Subcutaneous adipose tissue (tissue), 4 donors: ENCODE measurements around the gene ASIC2. TPM values are rescaled to one million over a fixed set of nuclear protein-coding genes. Genes with fewer than 3 reads are reported as not detected.

Experiments
- total RNA-seq, 4 donors: library from RNA; depleted of rRNA; stranded (reverse); fragments of >200 nt; gene quantifications; one replicate each; pipeline ENCODE4 v1.1.0, GENCODE V29; 2016
- TF ChIP-seq, protein P1 (sequence below): fragments of 450-650 bp; IDR thresholded peaks from one replicate; pipeline ENCODE4 v1.5.1; 2016; ENCODE audit warnings: low read depth, mild to moderate bottlenecking, control low read depth, antibody characterized with exemption, moderate library complexity

ASIC2 gene
- total RNA-seq, 4 donors from 2014 or later = not detected

GRCh38 chr17:33086041-33086440 lies 207.1 kb downstream of the ASIC2 start:
- TF ChIP-seq, protein P1, sequence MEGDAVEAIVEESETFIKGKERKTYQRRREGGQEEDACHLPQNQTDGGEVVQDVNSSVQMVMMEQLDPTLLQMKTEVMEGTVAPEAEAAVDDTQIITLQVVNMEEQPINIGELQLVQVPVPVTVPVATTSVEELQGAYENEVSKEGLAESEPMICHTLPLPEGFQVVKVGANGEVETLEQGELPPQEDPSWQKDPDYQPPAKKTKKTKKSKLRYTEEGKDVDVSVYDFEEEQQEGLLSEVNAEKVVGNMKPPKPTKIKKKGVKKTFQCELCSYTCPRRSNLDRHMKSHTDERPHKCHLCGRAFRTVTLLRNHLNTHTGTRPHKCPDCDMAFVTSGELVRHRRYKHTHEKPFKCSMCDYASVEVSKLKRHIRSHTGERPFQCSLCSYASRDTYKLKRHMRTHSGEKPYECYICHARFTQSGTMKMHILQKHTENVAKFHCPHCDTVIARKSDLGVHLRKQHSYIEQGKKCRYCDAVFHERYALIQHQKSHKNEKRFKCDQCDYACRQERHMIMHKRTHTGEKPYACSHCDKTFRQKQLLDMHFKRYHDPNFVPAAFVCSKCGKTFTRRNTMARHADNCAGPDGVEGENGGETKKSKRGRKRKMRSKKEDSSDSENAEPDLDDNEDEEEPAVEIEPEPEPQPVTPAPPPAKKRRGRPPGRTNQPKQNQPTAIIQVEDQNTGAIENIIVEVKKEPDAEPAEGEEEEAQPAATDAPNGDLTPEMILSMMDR = no peak

GRCh38 chr17:33085256-33085655 lies 207.8 kb downstream of the ASIC2 start:
- TF ChIP-seq, protein P1 = no peak

GRCh38 chr17:33084755-33085154 lies 208.3 kb downstream of the ASIC2 start:
- TF ChIP-seq, protein P1 = no peak

DNA sequence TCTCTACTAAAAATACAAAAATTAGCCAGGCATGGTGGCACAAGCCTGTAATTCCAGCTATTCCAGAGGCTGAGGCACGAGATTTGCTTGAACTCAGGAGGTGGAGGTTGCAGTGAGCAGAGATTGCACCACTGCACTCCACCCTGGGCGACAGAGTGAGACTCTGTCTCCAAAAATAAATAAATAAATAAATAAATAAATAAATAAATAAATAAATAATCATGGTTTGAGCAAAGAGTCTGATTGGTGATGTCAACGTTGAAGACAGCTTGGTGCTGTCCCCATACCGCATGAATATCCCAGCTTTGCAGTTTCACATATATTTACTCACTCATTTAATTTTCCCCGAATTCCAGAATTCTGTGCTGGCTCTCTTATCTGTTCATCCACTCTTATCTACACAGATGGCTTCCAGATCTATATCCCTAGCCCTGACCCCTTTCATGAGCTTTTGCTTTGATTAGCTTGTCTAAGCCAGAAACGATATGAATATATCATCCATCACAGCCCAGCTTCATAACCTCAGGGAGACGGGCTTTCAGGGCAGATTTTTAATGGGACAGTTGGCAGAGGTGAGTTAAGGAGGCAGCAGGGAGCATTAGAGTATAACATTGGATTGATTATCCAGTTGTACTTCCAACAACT lies 210.4 kb downstream of the ASIC2 start:
- TF ChIP-seq, protein P1 = no peak

DNA sequence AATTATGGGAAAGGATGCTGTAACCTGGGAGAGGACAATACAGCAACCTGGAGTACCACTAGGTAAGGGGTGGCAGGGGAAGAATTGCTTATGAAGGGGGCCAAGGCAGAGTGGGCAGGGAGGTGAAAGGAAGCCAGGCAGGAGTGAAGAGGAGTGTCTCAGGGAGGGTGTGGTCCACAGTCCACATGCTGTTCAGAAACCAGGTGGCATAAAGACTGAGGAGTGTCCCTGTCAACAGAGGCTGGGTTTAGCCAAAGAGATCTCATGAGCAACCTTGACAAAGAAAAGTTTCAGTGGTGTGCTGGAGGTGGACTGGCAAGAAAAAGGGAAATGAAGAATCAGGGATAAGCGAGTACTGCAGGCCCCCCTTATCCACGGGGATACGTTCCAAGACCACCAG lies 213.0 kb downstream of the ASIC2 start:
- TF ChIP-seq, protein P1 = no peak

DNA sequence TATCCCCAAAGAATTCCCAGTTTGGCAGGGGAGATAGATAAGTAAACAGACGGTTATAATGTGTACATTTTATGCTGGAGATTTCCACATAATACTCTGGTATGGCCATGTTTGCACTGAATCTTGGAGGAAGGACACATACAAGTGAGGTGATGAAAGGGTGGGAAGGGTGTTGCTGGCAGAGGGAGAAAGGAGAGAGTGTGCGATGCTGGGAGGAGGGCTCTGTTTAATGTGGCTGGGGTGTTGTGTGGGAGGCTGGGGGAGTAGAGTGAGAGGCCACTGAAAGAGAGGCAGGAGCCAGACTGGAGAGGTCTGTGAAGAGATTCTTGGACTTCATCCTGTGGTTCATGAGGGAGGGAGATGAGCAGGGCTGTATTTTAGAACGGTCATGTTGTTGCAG lies 213.9 kb downstream of the ASIC2 start:
- TF ChIP-seq, protein P1 = no peak

- TF ChIP-seq, protein P1 = no peak
Observed at GRCh38 chr17:33076979-33077378, 216.1 kb downstream of the ASIC2 start.
